SK-N-MC (cell line): Measurements from ENCODE around the gene RPS5.

ENCODE experiments used
- DNase-seq: peaks from one replicate; pipeline ENCODE4 v3.0.0-alpha.2; 2011; ENCODE audit warnings: low read depth, low spot score
- H3K27ac ChIP-seq: fragments of 200-600 bp; sonication (generic); 2 replicates; pipeline ENCODE4 v1.5.1; 2016; ENCODE audit warnings: mixed run types
- H3K36me3 ChIP-seq: fragments of 200-600 bp; sonication (generic); 2 replicates; pipeline ENCODE4 v1.6.1; 2017; ENCODE audit warnings: antibody characterized with exemption, low read length, mixed read lengths; ENCODE audit not compliant: insufficient read depth
- H3K4me3 ChIP-seq: fragments of 200-600 bp; sonication (generic); 2 replicates; pipeline ENCODE4 v1.5.1; 2016
- H3K9ac ChIP-seq: fragments of 200-600 bp; sonication (generic); 2 replicates; pipeline ENCODE4 v1.8.0; 2017; ENCODE audit warnings: mixed run types, mixed read lengths; ENCODE audit not compliant: insufficient read length
- H3K9me3 ChIP-seq: fragments of 200-600 bp; sonication (generic); 2 replicates; pipeline ENCODE4 v1.6.1; 2017; ENCODE audit warnings: low read depth, mild to moderate bottlenecking, antibody characterized with exemption, low read length, moderate library complexity, mixed read lengths
- EZH2 ChIP-seq: fragments of 200-600 bp; sonication (generic); IDR thresholded peaks from one replicate; pipeline ENCODE4 v1.6.1; 2017; ENCODE audit warnings: antibody characterized with exemption
- FOXP2 ChIP-seq: optimal IDR thresholded peaks from 2 replicates; pipeline ENCODE3; 2011; ENCODE audit warnings: mild to moderate bottlenecking, moderate library complexity; ENCODE audit not compliant: insufficient read depth; ENCODE audit errors: extremely low read length, control extremely low read depth
- POLR2AphosphoS5 ChIP-seq: IDR thresholded peaks from 2 replicates; pipeline ENCODE4 v1.6.1; 2012; ENCODE audit warnings: mild to moderate bottlenecking, low read depth, low read length, borderline replicate concordance

The RPS5 gene

GRCh38 chr19:58355908-58356765 is 30.9 kb upstream of the RPS5 start:
- no peaks in the 10 kb centered on the region for H3K9me3 ChIP-seq
- no peak overlapping the region for H3K4me3 ChIP-seq
- DNase-seq: no peak
- TF ChIP-seq POLR2AphosphoS5 (no peak), EZH2 (no peak), FOXP2 (no peak)
- H3K27ac ChIP-seq: no peak overlapping the region
- H3K9ac ChIP-seq: no peak overlapping the region
- H3K36me3 ChIP-seq: no peaks in the 10 kb centered on the region

- Histone ChIP-seq H3K4me3 (no peak overlapping the region), H3K27ac (no peak overlapping the region), H3K36me3 (no peaks in the 10 kb centered on the region), H3K9me3 (no peaks in the 10 kb centered on the region), H3K9ac (no peak overlapping the region)
- TF ChIP-seq POLR2AphosphoS5: no peak
- TF ChIP-seq FOXP2: no peak
- TF ChIP-seq EZH2: no peak
- no peak for DNase-seq
Measured at GRCh38 chr19:58356766-58357480, 30.1 kb upstream of the RPS5 start.

- Histone ChIP-seq H3K36me3 (no peaks in the 10 kb centered on the region), H3K27ac (no peak overlapping the region), H3K9ac (no peak overlapping the region), H3K9me3 (no peaks in the 10 kb centered on the region), H3K4me3 (no peak overlapping the region)
- DNase-seq: no peak
- TF ChIP-seq FOXP2: no peak
Measured at GRCh38 chr19:58357481-58358145, 29.5 kb upstream of the RPS5 start.

- peak overlapping the region; percentile 99 for H3K9ac ChIP-seq
- no peak for DNase-seq
Measured at GRCh38 chr19:58361900-58362271, 25.2 kb upstream of the RPS5 start.

GRCh38 chr19:58362272-58362994 is 24.6 kb upstream of the RPS5 start, which contains the start of gene ZNF497:
ZNF497 (minus strand) TSS chr19:58362751; CDS start chr19:58357635, 5,116 bp downstream.
- peak; percentile 96 for TF ChIP-seq POLR2AphosphoS5
- no peak for TF ChIP-seq FOXP2
- H3K27ac ChIP-seq: peak within 1 kb of the TSS; percentile 92
- H3K9ac ChIP-seq: peak within 1 kb of the TSS; percentile 99
- H3K36me3 ChIP-seq: no peaks in the 10 kb centered on the region
- no peaks in the 10 kb centered on the region for H3K9me3 ChIP-seq
- peak within 1 kb of the TSS; percentile 100 for H3K4me3 ChIP-seq
- peak; percentile 67 for DNase-seq

More at GRCh38 chr19:58361900-58362271, 25.2 kb upstream of the RPS5 start:
- H3K27ac ChIP-seq: peak overlapping the region; percentile 92
- H3K4me3 ChIP-seq: peak overlapping the region; percentile 100
- TF ChIP-seq POLR2AphosphoS5: no peak
- TF ChIP-seq EZH2: no peak
- no peak for TF ChIP-seq FOXP2
- H3K9me3 ChIP-seq: no peaks in the 10 kb centered on the region
- H3K36me3 ChIP-seq: no peaks in the 10 kb centered on the region

GRCh38 chr19:58364146-58364545 is 22.9 kb upstream of the RPS5 start:
- no peaks in the 10 kb centered on the region for H3K9me3 ChIP-seq
- TF ChIP-seq FOXP2 (no peak), EZH2 (no peak), POLR2AphosphoS5 (no peak)
- H3K9ac ChIP-seq: no peak overlapping the region
- H3K36me3 ChIP-seq: no peaks in the 10 kb centered on the region
- no peak overlapping the region for H3K27ac ChIP-seq
- no peak overlapping the region for H3K4me3 ChIP-seq
- DNase-seq: no peak

GRCh38 chr19:58366585-58367430 is 20.3 kb upstream of the RPS5 start:
- no peak overlapping the region for H3K9ac ChIP-seq
- TF ChIP-seq FOXP2 (no peak), EZH2 (no peak), POLR2AphosphoS5 (no peak)
- DNase-seq: no peak

More at GRCh38 chr19:58366585-58367430, 20.3 kb upstream of the RPS5 start:
- H3K4me3 ChIP-seq: no peak overlapping the region
- H3K27ac ChIP-seq: no peak overlapping the region
- no peaks in the 10 kb centered on the region for H3K36me3 ChIP-seq
- H3K9me3 ChIP-seq: no peaks in the 10 kb centered on the region
